Erythroblast (primary cell): ENCODE results near the gene ZNF141.

Source experiments
- GATA1 ChIP-seq: IDR thresholded peaks from 2 replicates; pipeline ENCODE4 v1.6.1; 2011; ENCODE audit warnings: low read depth, mild to moderate bottlenecking, control low read depth, low read length, moderate library complexity
- POLR2A ChIP-seq: IDR thresholded peaks from 2 replicates; pipeline ENCODE4 v1.6.1; 2011; ENCODE audit warnings: mild to moderate bottlenecking, low read length

GRCh38 chr4:306551-306961 lies 31.1 kb upstream of the ZNF141 start:
- TF ChIP-seq POLR2A (no peak), GATA1 (no peak)
